Activated B cell treated with CpG ODN at 0.5 μM for 24 hours (primary cell): ENCODE data around the gene GPM6B. TPM values are rescaled to one million over a fixed set of nuclear protein-coding genes. Genes with fewer than 3 reads are reported as not detected.

Source experiments
- ATAC-seq: fragments of 200-7000 bp; cut with Tn5 transposase; one replicate; pipeline ENCODE4 v1.10.0; 2021; ENCODE audit warnings: low read depth, mild to moderate bottlenecking, moderate library complexity
- CTCF ChIA-PET: fragments of 350-600 bp; sonication (Branson Sonifier 250); formaldehyde crosslinking; loops from one replicate; lab custom pipeline; 2021; ENCODE audit warnings: antibody characterized with exemption; lab: Charles Lee
- POLR2A ChIA-PET: fragments of 350-600 bp; sonication (Branson Sonifier 250); formaldehyde crosslinking; loops from one replicate; lab custom pipeline; 2021; ENCODE audit warnings: antibody characterized with exemption; lab: Charles Lee
- DNase-seq: peaks from one replicate; pipeline ENCODE4 v3.0.0; 2022
- H3K27ac Mint-ChIP-seq: one replicate; pipeline ENCODE4 v1.8.0; 2020; ENCODE audit warnings: mixed read lengths
- H3K27me3 Mint-ChIP-seq: one replicate; pipeline ENCODE4 v1.8.0; 2021; ENCODE audit warnings: mixed read lengths
- H3K36me3 Mint-ChIP-seq: one replicate; pipeline ENCODE4 v1.8.0; 2021; ENCODE audit warnings: low read depth, mixed read lengths
- H3K4me1 Mint-ChIP-seq: one replicate; pipeline ENCODE4 v1.8.0; 2021; ENCODE audit warnings: mixed read lengths
- H3K4me3 Mint-ChIP-seq: one replicate; pipeline ENCODE4 v1.8.0; 2020; ENCODE audit warnings: mild to moderate bottlenecking, mixed read lengths
- H3K9me3 Mint-ChIP-seq: one replicate; pipeline ENCODE4 v1.8.0; 2020; ENCODE audit warnings: mixed read lengths
- CTCF ChIP-seq: fragments of 200-600 bp; IDR thresholded peaks from one replicate; pipeline ENCODE4 v1.8.0; 2022; ENCODE audit warnings: antibody characterized with exemption, mild to moderate bottlenecking
- intact Hi-C: fragments of 100-400 bp; cut with micrococcal nuclease; formaldehyde crosslinking; loops from one replicate; pipeline ENCODE4 v1.15.1; 2024
- total RNA-seq: library from RNA; stranded (reverse); gene quantifications from 2 replicates; pipeline ENCODE4 v1.2.3, GENCODE V29; 2022

Gene GPM6B
- total RNA-seq, 1 donor from 2014 or later, result not detected

DNA sequence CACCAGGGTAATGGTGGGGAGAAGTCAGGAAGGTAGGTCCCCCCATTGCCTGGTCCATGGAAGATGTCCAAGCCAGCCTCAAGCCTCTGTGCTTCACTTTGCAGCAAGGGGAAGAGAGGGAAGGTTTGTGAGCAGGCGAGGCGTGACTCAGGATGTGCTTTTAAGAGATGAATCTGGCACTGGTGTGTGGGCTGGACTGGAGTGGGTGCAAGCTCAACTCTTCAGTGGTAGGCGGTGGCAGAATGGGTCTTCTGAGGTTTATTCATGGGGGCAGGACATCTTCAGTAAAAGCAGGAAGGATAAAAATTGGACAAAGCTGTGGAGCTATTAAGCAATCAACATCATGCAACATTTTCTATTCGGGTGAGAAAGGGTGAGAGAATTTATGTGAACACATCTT lies 19.4 kb downstream of the GPM6B start:
- Mint-ChIP-seq H3K4me3 (no peak overlapping the region), H3K36me3 (no peaks in the 10 kb centered on the region), H3K9me3 (no peaks in the 10 kb centered on the region), H3K27me3 (peaks cover 2% of the 10 kb centered on the region), H3K4me1 (no peaks in the 10 kb centered on the region), H3K27ac (no peak overlapping the region)
- intact Hi-C loops, result no loop called here
- no peak for ATAC-seq
- ChIA-PET CTCF (no interaction called here), POLR2A (no interaction called here)
- TF ChIP-seq CTCF, result no peak
- no peak for DNase-seq

DNA sequence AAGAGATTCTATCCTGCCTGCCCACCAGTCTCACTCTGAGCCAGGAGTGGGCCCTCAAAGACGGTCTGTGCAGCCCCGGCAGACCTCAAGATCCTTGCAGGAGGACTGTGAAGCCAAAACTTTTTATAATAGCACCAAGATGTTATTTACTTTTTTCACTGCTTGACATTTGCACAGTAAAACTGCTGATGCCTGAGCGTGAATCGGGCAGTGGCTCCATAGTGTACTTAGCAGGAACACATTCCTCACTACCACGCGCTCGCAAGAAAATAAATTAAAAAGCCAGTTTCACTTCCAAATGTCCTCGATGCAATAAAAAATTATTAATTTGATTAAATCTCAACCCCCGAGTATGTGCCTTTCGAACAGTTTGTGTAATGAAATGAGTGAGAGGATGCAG lies 22.5 kb downstream of the GPM6B start:
- intact Hi-C loops, result no loop called here
- no peaks in the 10 kb centered on the region for H3K36me3 Mint-ChIP-seq
- H3K27me3 Mint-ChIP-seq, result peaks cover 2% of the 10 kb centered on the region
- H3K9me3 Mint-ChIP-seq, result no peaks in the 10 kb centered on the region
- POLR2A ChIA-PET, result no interaction called here
- ATAC-seq (no peak), DNase-seq (no peak)
- H3K4me3 Mint-ChIP-seq, result no peak overlapping the region
- H3K4me1 Mint-ChIP-seq, result no peaks in the 10 kb centered on the region
- TF ChIP-seq CTCF, result no peak
- CTCF ChIA-PET, result no interaction called here
- H3K27ac Mint-ChIP-seq, result no peak overlapping the region

- H3K36me3 Mint-ChIP-seq, result no peaks in the 10 kb centered on the region
- intact Hi-C loops, result no loop called here
- peaks cover 2% of the 10 kb centered on the region for H3K27me3 Mint-ChIP-seq
- no peaks in the 10 kb centered on the region for H3K4me1 Mint-ChIP-seq
- CTCF ChIA-PET, result no interaction called here
- DNase-seq, result no peak
- H3K4me3 Mint-ChIP-seq, result no peak overlapping the region
- no peak overlapping the region for H3K27ac Mint-ChIP-seq
- H3K9me3 Mint-ChIP-seq, result no peaks in the 10 kb centered on the region
- TF ChIP-seq CTCF, result no peak
- POLR2A ChIA-PET, result no interaction called here
- no peak for ATAC-seq
Measured at GRCh38 chrX:13793897-13794296, 23.0 kb downstream of the GPM6B start.

DNA sequence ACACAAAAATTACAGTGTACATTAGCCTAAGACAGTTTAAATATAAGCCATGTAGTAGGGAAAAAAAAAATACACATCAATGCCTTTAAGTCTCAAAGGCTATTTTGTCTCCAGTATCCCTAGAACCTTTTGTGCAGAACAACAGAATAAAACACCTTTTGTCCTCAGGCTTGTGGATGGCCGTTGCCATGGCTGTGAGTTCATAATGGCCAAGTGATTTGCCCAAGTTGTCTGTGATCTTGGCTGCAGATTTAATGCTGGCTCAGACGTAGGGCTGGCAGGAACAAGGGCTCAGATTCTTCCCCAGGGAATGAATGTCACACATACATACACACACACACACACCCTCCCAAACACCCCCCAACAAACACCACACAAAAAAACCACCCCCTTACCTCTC lies 25.3 kb downstream of the GPM6B start:
- ChIA-PET CTCF (no interaction called here), POLR2A (interaction anchor here (0.6 kb wide), 1 partner anchor 13 kb away, joined by 7 read pairs; no protein-coding TSS in a partner anchor)
- H3K4me3 Mint-ChIP-seq, result no peak overlapping the region
- ATAC-seq (no peak), DNase-seq (no peak)
- intact Hi-C loops, result no loop called here
- H3K4me1 Mint-ChIP-seq, result no peaks in the 10 kb centered on the region
- H3K36me3 Mint-ChIP-seq, result no peaks in the 10 kb centered on the region
- no peaks in the 10 kb centered on the region for H3K9me3 Mint-ChIP-seq
- no peaks in the 10 kb centered on the region for H3K27me3 Mint-ChIP-seq
- H3K27ac Mint-ChIP-seq, result no peak overlapping the region
- no peak for TF ChIP-seq CTCF

DNA sequence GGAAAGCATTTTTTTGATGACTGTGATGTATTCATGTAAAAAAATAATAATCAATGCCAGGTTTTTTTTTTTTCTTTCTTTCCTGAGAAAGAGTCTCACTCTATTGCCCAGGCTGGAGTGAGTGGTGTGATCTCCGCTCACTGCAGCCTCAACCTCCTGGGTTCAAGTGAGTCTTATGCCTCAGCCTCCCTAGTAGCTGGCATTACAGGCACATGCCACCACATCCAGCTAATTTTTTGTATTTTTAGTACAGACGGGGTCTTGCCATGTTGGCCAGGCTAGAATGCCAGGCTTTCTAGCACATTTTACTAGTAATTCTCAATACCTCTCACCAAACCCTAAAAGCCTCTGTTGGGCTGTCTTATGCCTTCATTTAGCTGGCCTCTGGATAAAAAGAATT lies 25.7 kb downstream of the GPM6B start:
- no peak for TF ChIP-seq CTCF
- Mint-ChIP-seq H3K9me3 (no peaks in the 10 kb centered on the region), H3K36me3 (no peaks in the 10 kb centered on the region), H3K27me3 (no peaks in the 10 kb centered on the region), H3K4me3 (no peak overlapping the region), H3K27ac (no peak overlapping the region), H3K4me1 (no peaks in the 10 kb centered on the region)
- POLR2A ChIA-PET, result interaction anchor here (0.6 kb wide), 1 partner anchor 12 kb away, joined by 7 read pairs; no protein-coding TSS in a partner anchor
- CTCF ChIA-PET, result no interaction called here
- no peak for DNase-seq
- intact Hi-C loops, result no loop called here
- no peak for ATAC-seq
